ENCODE measurements around the gene GDA. TPM values are rescaled to one million over a fixed set of nuclear protein-coding genes. Genes with fewer than 3 reads are reported as not detected.

The GDA gene
- total RNA-seq, 1 donor from 2014 or later: not detected

DNA sequence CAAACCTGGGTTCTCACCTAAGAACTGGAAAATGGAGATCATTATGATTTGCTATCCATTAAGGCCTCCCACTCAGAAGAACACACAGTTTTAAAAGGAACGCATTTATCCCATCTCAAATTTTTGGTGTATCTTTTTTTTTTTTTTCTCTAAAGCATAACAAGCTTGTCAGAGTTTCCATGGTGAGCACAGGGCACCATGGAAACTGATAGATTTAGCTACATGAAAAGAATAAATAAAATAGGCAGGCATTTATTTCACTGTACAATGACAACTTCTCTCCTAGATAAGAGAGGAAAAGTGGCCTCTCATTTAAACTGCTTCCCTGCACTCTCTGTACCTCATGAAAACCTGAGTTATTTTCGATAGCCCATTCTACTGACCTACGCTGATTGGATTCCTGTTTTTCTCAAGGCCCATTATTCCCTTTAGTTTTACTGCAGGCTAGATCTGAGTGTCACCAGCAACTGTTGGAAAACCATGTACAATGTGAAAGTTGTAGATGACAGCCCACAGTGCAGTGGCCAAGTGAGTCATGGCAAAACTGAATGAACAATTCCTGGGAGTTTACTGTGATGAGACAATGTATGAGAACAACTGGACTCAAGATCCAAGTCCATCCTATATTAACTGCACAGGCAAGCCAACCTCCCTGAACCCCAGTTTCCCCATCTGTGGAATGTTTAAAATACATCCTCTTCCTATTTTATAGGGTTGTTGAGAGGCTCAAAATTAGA is 4.3 kb upstream of the GDA start:
- H3K9me3 Mint-ChIP-seq (ENCODE audit: unreplicated experiment): no peaks in the 10 kb centered on the region
- TF ChIP-seq EZH2 (IDR thresholded peaks at IDR 0.05; ENCODE audit: insufficient read depth, low read length): no peak
- TF ChIP-seq, protein P1, sequence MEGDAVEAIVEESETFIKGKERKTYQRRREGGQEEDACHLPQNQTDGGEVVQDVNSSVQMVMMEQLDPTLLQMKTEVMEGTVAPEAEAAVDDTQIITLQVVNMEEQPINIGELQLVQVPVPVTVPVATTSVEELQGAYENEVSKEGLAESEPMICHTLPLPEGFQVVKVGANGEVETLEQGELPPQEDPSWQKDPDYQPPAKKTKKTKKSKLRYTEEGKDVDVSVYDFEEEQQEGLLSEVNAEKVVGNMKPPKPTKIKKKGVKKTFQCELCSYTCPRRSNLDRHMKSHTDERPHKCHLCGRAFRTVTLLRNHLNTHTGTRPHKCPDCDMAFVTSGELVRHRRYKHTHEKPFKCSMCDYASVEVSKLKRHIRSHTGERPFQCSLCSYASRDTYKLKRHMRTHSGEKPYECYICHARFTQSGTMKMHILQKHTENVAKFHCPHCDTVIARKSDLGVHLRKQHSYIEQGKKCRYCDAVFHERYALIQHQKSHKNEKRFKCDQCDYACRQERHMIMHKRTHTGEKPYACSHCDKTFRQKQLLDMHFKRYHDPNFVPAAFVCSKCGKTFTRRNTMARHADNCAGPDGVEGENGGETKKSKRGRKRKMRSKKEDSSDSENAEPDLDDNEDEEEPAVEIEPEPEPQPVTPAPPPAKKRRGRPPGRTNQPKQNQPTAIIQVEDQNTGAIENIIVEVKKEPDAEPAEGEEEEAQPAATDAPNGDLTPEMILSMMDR (IDR thresholded peaks at IDR 0.05; ENCODE audit: insufficient read depth, low read depth, low read length): no peak
- Histone ChIP-seq H3K4me1 (ENCODE audit: insufficient read depth, low read length) (no peaks in the 10 kb centered on the region), H4K20me1 (ENCODE audit: insufficient read depth, low read length) (no peaks in the 10 kb centered on the region), H3K9ac (ENCODE audit: low read length) (no peak overlapping the region), H3K27ac (ENCODE audit: low read depth, low read length) (no peak overlapping the region), H3K27me3 (ENCODE audit: insufficient read depth, low read length) (peaks cover 16% of the 10 kb centered on the region), H3K4me2 (ENCODE audit: low read length) (no peak overlapping the region), H3K4me3 (ENCODE audit: insufficient read depth, low read depth, low read length) (no peak overlapping the region), H2AFZ (ENCODE audit: low read depth, low read length) (no peak overlapping the region), H3K79me2 (ENCODE audit: insufficient read depth, low read length) (no peaks in the 10 kb centered on the region), H3K36me3 (ENCODE audit: insufficient read depth, low read length) (no peaks in the 10 kb centered on the region), H3K9me3 (ENCODE audit: insufficient read depth, low read depth, low read length) (no peaks in the 10 kb centered on the region)
- DNase-seq (ENCODE audit: low read depth): no peak
- peaks cover 3% of the 10 kb centered on the region for H3K4me1 Mint-ChIP-seq (ENCODE audit: low read depth, unreplicated experiment)
- H3K27me3 Mint-ChIP-seq (ENCODE audit: low read depth, unreplicated experiment): peaks cover 39% of the 10 kb centered on the region
- no peaks in the 10 kb centered on the region for H3K36me3 Mint-ChIP-seq (ENCODE audit: low read depth, unreplicated experiment)
- H3K4me3 Mint-ChIP-seq (ENCODE audit: unreplicated experiment): no peak overlapping the region
- FAIRE-seq: no peak
- H3K27ac Mint-ChIP-seq (ENCODE audit: unreplicated experiment): no peak overlapping the region

DNA sequence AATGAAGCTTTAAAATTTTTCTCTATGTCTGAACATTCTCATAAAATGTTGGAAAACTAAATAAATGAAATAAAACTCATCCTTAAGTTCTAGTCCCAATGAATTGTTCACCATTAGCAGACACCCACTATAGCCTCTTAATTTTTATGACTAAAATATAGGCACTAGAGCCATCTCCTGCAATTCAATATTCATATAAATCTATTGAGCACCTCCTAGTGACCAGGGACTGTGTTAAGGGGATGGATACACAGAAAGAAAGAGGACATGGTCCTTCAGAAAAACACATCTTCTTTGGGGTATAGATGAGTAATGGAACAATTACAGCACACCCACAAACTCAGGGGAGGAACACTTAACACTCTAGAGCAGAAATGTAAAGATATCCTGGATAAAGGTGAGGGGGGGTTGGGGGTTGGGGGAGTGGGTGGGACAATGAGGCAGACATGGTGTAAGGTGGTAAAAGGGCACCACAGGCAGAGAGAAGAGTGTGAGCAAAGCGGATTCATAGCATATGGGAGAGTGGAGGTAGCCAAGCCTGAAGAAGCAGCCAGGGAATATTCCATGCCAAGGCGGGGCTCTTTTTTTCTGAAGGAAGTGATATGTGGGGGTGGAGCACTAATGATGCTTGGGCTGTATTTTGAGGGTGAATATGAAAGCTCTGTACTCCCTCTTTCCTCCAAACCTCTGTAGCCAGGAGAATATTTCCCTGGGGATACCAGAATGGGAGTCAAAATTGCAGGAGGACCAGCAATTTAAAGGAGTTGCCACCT is 3.3 kb upstream of the GDA start:
- FAIRE-seq: no peak
- H3K36me3 Mint-ChIP-seq (ENCODE audit: low read depth, unreplicated experiment): no peaks in the 10 kb centered on the region
- no peak overlapping the region for H3K4me3 Mint-ChIP-seq (ENCODE audit: unreplicated experiment)

More for the DNA sequence above, 3.3 kb upstream of the GDA start:
- TF ChIP-seq, protein P1 (IDR thresholded peaks at IDR 0.05; ENCODE audit: insufficient read depth, low read depth, low read length): no peak
- TF ChIP-seq EZH2 (IDR thresholded peaks at IDR 0.05; ENCODE audit: insufficient read depth, low read length): no peak
- DNase-seq (ENCODE audit: low read depth): no peak
- H3K4me2 ChIP-seq (ENCODE audit: low read length): no peak overlapping the region
- H3K27me3 ChIP-seq (ENCODE audit: insufficient read depth, low read length): peaks cover 21% of the 10 kb centered on the region
- H4K20me1 ChIP-seq (ENCODE audit: insufficient read depth, low read length): no peaks in the 10 kb centered on the region
- H3K9me3 ChIP-seq (ENCODE audit: insufficient read depth, low read depth, low read length): no peaks in the 10 kb centered on the region
- no peaks in the 10 kb centered on the region for H3K79me2 ChIP-seq (ENCODE audit: insufficient read depth, low read length)
- no peak overlapping the region for H3K4me3 ChIP-seq (ENCODE audit: insufficient read depth, low read depth, low read length)
- no peak overlapping the region for H3K9ac ChIP-seq (ENCODE audit: low read length)
- no peak overlapping the region for H2AFZ ChIP-seq (ENCODE audit: low read depth, low read length)
- Mint-ChIP-seq H3K27ac (ENCODE audit: unreplicated experiment) (no peak overlapping the region), H3K27me3 (ENCODE audit: low read depth, unreplicated experiment) (peaks cover 46% of the 10 kb centered on the region), H3K4me1 (ENCODE audit: low read depth, unreplicated experiment) (peaks cover 2% of the 10 kb centered on the region), H3K9me3 (ENCODE audit: unreplicated experiment) (no peaks in the 10 kb centered on the region)
- H3K36me3 ChIP-seq (ENCODE audit: insufficient read depth, low read length): no peaks in the 10 kb centered on the region
- no peak overlapping the region for H3K27ac ChIP-seq (ENCODE audit: low read depth, low read length)
- H3K4me1 ChIP-seq (ENCODE audit: insufficient read depth, low read length): no peaks in the 10 kb centered on the region
